Measurements from ENCODE around the gene KLHL30.

DNA sequence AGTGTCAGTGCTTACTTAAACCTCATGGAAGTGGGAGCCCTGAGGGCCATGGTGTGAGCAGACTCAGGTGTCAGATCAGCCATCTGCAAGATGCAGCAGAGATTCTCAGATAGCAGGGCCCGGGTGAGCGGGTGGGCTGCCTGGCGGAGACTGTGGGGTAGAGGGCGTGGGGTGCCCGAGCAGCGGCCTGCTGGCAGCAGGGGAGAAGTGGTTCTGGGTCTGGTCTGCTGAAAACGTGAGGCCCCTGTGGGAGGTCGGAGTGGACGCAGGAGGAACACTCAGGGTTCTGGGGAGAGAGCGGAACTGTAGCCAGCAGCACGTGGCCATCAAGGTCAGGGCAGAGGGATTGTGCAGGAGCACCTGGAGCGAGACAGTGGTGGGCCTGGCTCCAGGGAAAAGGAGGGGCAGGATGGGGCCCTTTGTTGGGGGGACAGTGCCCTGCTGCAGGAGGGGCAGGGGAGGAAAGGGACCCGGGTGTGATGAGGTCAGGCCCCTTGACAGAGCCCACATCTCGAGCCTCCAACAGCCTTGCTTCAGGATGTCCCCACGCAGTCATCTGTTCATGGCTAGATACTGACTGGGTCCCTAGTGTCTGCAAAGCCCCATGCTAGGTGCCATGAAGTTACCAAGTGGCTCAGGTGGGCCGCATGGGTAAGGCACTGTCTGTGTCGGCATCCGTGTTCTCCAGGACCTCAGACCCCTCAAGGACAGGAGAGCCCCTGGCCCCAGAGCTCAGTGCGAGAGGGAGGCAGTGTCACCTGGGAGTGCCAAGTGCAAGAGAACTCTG is 41.1 kb upstream of the KLHL30 start:
- TF ChIP-seq POLR2A (IDR thresholded peaks at IDR 0.05; ENCODE audit: low read length) (no peak), GATA1 (IDR thresholded peaks at IDR 0.05; ENCODE audit: low read depth, low read length) (no peak)
